Subcutaneous adipose tissue (tissue), 4 donors: ENCODE results near the gene OTUB2. TPM values are rescaled to one million over a fixed set of nuclear protein-coding genes. Genes with fewer than 3 reads are reported as not detected.

Source experiments
- total RNA-seq, 4 donors: library from RNA; depleted of rRNA; stranded (reverse); fragments of >200 nt; gene quantifications; one replicate each; pipeline ENCODE4 v1.1.0, GENCODE V29; 2016
- TF ChIP-seq, protein P1 (sequence below): fragments of 450-650 bp; IDR thresholded peaks from one replicate; pipeline ENCODE4 v1.5.1; 2016; ENCODE audit warnings: low read depth, mild to moderate bottlenecking, control low read depth, antibody characterized with exemption, moderate library complexity

Gene OTUB2
- total RNA-seq, 4 donors from 2014 or later: 0.22 to 3.9 (median 0.43) TPM

DNA sequence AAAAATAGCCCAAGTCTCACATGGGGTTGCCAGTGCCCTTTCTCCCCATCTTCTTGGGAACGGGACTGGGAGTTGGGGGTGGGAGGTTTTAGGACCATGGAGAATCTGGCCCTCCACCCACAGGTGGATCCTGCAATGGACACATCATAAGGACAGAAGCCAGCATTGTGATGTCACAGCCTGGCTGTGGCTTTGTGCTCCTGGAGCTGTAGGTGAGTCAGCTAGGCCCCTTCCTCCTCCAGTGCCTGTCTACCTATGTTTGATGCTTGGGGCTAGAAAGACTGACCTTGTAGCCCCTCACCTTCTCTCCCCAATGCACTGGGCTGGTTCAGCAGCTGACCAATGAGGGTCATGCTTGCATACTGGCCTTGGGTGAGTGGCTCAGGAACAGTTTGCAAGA lies 29.1 kb upstream of the OTUB2 start, which contains the start of gene CCDC197:
Gene CCDC197 (plus strand): TSS at position 220 of the 400 bp plus-strand sequence. CDS start 831 bp downstream, outside the sequence.
- TF ChIP-seq, protein P1, sequence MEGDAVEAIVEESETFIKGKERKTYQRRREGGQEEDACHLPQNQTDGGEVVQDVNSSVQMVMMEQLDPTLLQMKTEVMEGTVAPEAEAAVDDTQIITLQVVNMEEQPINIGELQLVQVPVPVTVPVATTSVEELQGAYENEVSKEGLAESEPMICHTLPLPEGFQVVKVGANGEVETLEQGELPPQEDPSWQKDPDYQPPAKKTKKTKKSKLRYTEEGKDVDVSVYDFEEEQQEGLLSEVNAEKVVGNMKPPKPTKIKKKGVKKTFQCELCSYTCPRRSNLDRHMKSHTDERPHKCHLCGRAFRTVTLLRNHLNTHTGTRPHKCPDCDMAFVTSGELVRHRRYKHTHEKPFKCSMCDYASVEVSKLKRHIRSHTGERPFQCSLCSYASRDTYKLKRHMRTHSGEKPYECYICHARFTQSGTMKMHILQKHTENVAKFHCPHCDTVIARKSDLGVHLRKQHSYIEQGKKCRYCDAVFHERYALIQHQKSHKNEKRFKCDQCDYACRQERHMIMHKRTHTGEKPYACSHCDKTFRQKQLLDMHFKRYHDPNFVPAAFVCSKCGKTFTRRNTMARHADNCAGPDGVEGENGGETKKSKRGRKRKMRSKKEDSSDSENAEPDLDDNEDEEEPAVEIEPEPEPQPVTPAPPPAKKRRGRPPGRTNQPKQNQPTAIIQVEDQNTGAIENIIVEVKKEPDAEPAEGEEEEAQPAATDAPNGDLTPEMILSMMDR: no peak

DNA sequence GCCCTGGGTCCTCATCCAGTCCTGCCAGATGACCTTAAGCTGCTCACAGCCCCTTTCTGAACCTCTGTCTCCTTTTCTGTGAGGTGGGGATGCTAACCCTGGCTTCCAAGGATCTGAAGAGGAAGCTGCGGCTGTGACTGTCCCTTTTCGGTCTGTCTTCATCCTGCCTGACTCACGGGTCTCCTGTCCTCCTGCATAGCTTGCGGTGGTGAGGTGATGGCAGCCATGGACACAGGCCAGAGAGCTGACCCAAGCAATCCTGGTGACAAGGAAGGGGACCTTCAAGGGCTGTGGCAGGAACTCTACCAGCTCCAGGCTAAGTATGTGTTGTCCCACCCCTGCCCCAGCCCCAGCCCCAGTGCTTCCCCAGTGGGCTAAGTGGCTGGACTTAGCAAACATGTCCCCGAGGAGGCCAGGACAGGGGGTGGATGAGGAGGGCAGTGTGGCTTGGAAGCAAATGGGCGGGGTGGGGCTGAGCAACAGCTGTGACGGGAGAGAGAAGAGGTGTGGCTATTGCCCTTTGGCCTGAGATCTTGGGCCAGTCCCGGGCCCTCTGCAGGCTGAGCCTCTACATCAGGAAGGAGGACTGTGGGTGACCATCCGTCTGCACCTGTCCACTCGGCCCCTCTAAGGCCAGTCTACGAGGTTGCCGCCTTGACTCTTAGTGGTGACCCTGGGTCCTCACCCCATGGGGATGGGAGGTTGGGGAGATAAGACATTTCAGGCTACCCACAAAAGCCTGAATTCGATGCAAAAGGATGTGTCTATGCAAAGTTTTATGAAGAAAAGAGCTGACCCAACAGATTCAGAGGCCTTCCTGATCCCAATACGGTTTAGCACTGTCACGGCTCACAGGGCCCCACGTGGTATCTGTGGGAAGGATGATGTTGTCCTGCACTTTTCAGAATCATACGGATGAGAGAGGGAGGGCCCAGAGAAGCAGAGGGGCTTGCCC lies 27.9 kb upstream of the OTUB2 start:
- TF ChIP-seq, protein P1: no peak

DNA sequence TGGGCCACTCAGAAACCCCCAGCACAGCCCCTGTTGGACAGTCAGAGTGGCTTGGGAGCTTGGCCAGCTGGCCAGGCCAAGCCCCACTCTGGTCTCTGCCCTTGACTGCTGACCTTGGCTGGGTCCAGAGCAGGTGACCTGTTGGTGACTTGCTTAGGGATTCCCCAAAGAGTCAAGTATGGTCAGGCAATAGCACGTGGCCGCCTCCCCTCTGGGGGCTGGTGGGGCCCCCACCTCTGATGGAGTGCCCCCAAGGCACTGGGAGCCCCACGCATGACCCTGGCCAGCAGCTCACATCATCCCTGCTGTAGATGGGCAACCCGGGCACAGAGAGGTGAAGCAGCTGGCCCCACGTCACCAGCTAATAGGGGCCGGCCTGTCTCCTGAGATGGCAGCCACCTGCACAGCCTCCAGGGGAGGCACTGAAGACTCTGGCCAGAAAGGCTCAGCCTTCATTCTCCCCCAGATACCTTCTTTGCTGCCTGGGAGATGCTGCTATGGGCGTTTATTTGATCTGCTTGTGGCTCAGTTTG lies 27.2 kb upstream of the OTUB2 start:
- TF ChIP-seq, protein P1: no peak

DNA sequence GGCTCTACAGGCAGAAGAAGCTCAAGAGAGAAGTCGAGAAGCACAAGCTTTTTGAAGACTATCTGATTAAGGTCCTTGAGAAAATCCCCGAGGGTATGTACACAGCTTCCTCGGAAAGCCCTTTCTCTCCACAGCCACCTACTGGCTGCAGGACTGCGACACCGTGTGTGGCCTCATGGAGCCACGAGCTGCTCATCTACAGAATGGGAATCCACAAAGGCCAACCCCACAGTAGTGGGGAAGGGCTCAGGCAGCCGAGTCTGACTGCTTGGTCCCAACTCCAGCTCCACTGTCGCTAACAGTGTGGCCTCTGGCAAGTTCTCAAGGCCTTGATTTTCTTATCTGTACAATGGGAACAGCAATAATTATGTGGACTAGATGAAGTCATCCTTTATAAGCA lies 26.6 kb upstream of the OTUB2 start:
- TF ChIP-seq, protein P1: no peak

DNA sequence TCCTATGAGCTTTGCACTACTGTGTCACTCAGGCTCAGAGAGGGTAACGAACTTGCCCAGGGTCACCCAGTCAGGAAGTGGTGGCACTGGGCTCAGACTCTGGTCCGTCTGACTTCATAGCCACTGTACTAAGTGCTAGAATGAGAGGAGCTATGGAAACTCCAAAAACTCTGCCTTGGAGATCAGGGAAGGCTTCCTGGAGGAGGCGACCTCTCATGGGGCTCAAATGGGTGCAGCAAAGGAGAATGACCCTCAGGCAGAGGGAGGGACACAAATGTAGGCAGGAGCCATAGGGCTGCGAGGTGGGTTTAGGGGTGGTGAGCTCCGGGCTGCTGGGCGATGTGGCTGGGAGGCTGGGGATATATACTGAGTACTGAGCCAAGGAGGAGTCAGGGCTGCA lies 25.9 kb upstream of the OTUB2 start:
- TF ChIP-seq, protein P1: no peak

DNA sequence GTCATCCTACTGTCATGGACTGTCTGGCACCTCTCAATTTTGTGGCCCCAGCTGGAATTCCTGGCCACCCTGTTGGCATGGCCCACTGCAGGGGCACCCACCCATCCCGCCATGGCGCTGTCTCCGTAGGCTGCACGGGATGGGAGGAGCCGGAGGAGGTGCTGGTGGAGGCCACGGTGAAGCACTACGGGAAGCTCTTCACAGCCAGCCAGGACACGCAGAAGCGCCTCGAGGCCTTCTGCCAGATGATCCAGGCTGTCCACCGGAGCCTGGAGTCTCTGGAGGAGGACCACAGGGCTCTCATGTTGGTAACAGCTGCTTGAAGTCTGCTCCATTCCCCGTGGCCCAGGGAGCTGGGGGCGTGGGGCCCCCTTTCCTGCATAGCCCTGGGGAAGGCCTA lies 25.1 kb upstream of the OTUB2 start:
- TF ChIP-seq, protein P1: no peak
